Natural killer cell (primary cell): ENCODE results near the gene HGD. TPM values are rescaled to one million over a fixed set of nuclear protein-coding genes. Genes with fewer than 3 reads are reported as not detected.
"Not testable (repeated sequence)": the region's sequence is repeated elsewhere in the genome, so short reads cannot be mapped to it uniquely, and the experiment has no call there.

Experiments used
- ATAC-seq, 3 donors: fragments of 150-1000 bp in 2 of 3; fragments of 200-7000 bp in 1 of 3; cut with Tn5 transposase; 1 replicate in 1 of 3; 2 replicates in 2 of 3; pipeline ENCODE4 v1.10.0; 2021; ENCODE audit warnings: mild to moderate bottlenecking in 2 of 3, moderate library complexity in 2 of 3
- DNase-seq, 2 donors: peaks; one replicate each; pipeline versions ENCODE4 v3.0.0 to v3.0.0-alpha.2; 2013 to 2021; ENCODE audit warnings: mixed read lengths in 1 of 2
- H3K27ac ChIP-seq: one replicate; pipeline ENCODE4 v1.5.1; 2013; ENCODE audit warnings: mild to moderate bottlenecking, low read length
- H3K27me3 ChIP-seq: one replicate; pipeline ENCODE4 v1.6.1; 2013; ENCODE audit warnings: low read length; ENCODE audit not compliant: control insufficient read depth, insufficient read depth
- H3K36me3 ChIP-seq: one replicate; pipeline ENCODE4 v1.6.1; 2013; ENCODE audit warnings: low read length; ENCODE audit not compliant: control insufficient read depth, insufficient read depth
- H3K4me1 ChIP-seq: one replicate; pipeline ENCODE4 v1.6.1; 2013; ENCODE audit warnings: low read length; ENCODE audit not compliant: control insufficient read depth, insufficient read depth
- H3K4me3 ChIP-seq: one replicate; pipeline ENCODE4 v1.5.1; 2013; ENCODE audit warnings: low read length
- H3K9me3 ChIP-seq: one replicate; pipeline ENCODE4 v1.6.1; 2013; ENCODE audit warnings: low read length; ENCODE audit not compliant: control insufficient read depth, insufficient read depth
- H3K27ac Mint-ChIP-seq, 2 donors: one replicate each; pipeline ENCODE4 v1.8.0; 2022; ENCODE audit warnings: mild to moderate bottlenecking in 2 of 2, mixed read lengths in 2 of 2, moderate library complexity in 1 of 2
- H3K27me3 Mint-ChIP-seq, 2 donors: one replicate each; pipeline ENCODE4 v1.8.0; 2022; ENCODE audit warnings: low read depth in 2 of 2, mixed read lengths in 2 of 2
- H3K36me3 Mint-ChIP-seq: one replicate; pipeline ENCODE4 v1.8.0; 2022; ENCODE audit warnings: mixed read lengths
- H3K4me1 Mint-ChIP-seq, 2 donors: one replicate each; pipeline ENCODE4 v1.8.0; 2022; ENCODE audit warnings: mixed read lengths in 2 of 2
- H3K4me3 Mint-ChIP-seq: one replicate; pipeline ENCODE4 v1.8.0; 2022; ENCODE audit warnings: mild to moderate bottlenecking, moderate library complexity, mixed read lengths
- H3K9me3 Mint-ChIP-seq, 2 donors: one replicate each; pipeline ENCODE4 v1.8.0; 2022; ENCODE audit warnings: mixed read lengths in 2 of 2
- CTCF ChIP-seq: fragments of 200-600 bp; IDR thresholded peaks from one replicate; pipeline ENCODE4 v1.8.0; 2022; ENCODE audit warnings: antibody characterized with exemption
- WGBS: methylation state at CpG from one replicate; pipeline ENCODE4 v1.1.7; 2013; ENCODE audit warnings: missing lambda C conversion rate; ENCODE audit not compliant: insufficient coverage; 5-methylcytosine and 5-hydroxymethylcytosine counted together
- intact Hi-C: fragments of 100-400 bp; cut with micrococcal nuclease; formaldehyde crosslinking; loops from one replicate; pipeline ENCODE4 v1.14.2; 2022
- total RNA-seq, 4 donors: library from RNA; stranded (reverse); fragments of 120-200 nt in 1 of 4; gene quantifications; one replicate each; pipeline versions ENCODE4 v1.2.3 to v1.2.4, GENCODE V29; 2013 to 2022

Gene HGD
- total RNA-seq, 3 donors from 2014 or later (not counting 1 experiment from before 2014, with no cell fraction given): 0.80 to 4.0 (median 2.5) TPM

- Histone ChIP-seq H3K27ac (no peak overlapping the region), H3K9me3 (no peaks in the 10 kb centered on the region), H3K27me3 (no peaks in the 10 kb centered on the region), H3K4me3 (no peak overlapping the region), H3K4me1 (no peaks in the 10 kb centered on the region), H3K36me3 (no peaks in the 10 kb centered on the region)
- no peaks in the 10 kb centered on the region for H3K4me1 Mint-ChIP-seq
- no peak for TF ChIP-seq CTCF
- intact Hi-C loops: no loop called here
- H3K9me3 Mint-ChIP-seq: no peaks in the 10 kb centered on the region
- no peak overlapping the region for H3K27ac Mint-ChIP-seq
- H3K27me3 Mint-ChIP-seq: no peaks in the 10 kb centered on the region
- no peaks in the 10 kb centered on the region for H3K36me3 Mint-ChIP-seq
- ATAC-seq (peak in 2 of 3 donors; percentile 25 to 84), DNase-seq (no peak)
- H3K4me3 Mint-ChIP-seq: no peak overlapping the region
- 36% methylated on average over 4 of the region's 4 CpGs for WGBS
Observed at GRCh38 chr3:120642368-120642948, 39.6 kb downstream of the HGD start.

- no peaks in the 10 kb centered on the region for H3K4me1 Mint-ChIP-seq
- H3K27me3 Mint-ChIP-seq: no peaks in the 10 kb centered on the region
- no peaks in the 10 kb centered on the region for H3K36me3 ChIP-seq
- H3K27ac Mint-ChIP-seq: no peak overlapping the region
- H3K36me3 Mint-ChIP-seq: no peaks in the 10 kb centered on the region
- H3K4me3 Mint-ChIP-seq: no peak overlapping the region
- H3K27ac ChIP-seq: no peak overlapping the region
- H3K9me3 Mint-ChIP-seq: no peaks in the 10 kb centered on the region
- intact Hi-C loops: no loop called here
- no peak for DNase-seq
- no peaks in the 10 kb centered on the region for H3K9me3 ChIP-seq
- 86% methylated on average over 2 of the region's 2 CpGs for WGBS
- TF ChIP-seq CTCF: no peak
- H3K27me3 ChIP-seq: no peaks in the 10 kb centered on the region
- no peak overlapping the region for H3K4me3 ChIP-seq
- no peaks in the 10 kb centered on the region for H3K4me1 ChIP-seq
- ATAC-seq: no peak
Observed at GRCh38 chr3:120641696-120642246, 40.3 kb downstream of the HGD start.

- H3K9me3 Mint-ChIP-seq: no peaks in the 10 kb centered on the region
- TF ChIP-seq CTCF: no peak
- DNase-seq (no peak), ATAC-seq (no peak)
- Histone ChIP-seq H3K4me3 (no peak overlapping the region), H3K27me3 (no peaks in the 10 kb centered on the region), H3K9me3 (no peaks in the 10 kb centered on the region), H3K27ac (no peak overlapping the region), H3K4me1 (no peaks in the 10 kb centered on the region), H3K36me3 (no peaks in the 10 kb centered on the region)
- no peaks in the 10 kb centered on the region for H3K27me3 Mint-ChIP-seq
- WGBS: no CpG with 5 or more reads among the region's 1 CpG
- no peak overlapping the region for H3K27ac Mint-ChIP-seq
- H3K4me1 Mint-ChIP-seq: no peaks in the 10 kb centered on the region
- no peaks in the 10 kb centered on the region for H3K36me3 Mint-ChIP-seq
- intact Hi-C loops: no loop called here
- H3K4me3 Mint-ChIP-seq: no peak overlapping the region
Observed at GRCh38 chr3:120640231-120640630, 41.8 kb downstream of the HGD start.

- H3K27ac ChIP-seq, DNase-seq, H3K27ac Mint-ChIP-seq, H3K9me3 Mint-ChIP-seq, H3K9me3 ChIP-seq, H3K4me1 ChIP-seq, ATAC-seq, H3K4me3 ChIP-seq, H3K36me3 ChIP-seq, H3K27me3 ChIP-seq, H3K4me1 Mint-ChIP-seq, H3K27me3 Mint-ChIP-seq, intact Hi-C loops, H3K36me3 Mint-ChIP-seq, H3K4me3 Mint-ChIP-seq: not testable (repeated sequence)
- WGBS: 100% methylated on average over 3 of the region's 4 CpGs
Observed at GRCh38 chr3:120638820-120639219, 43.2 kb downstream of the HGD start.
